PC-3 (cell line): ENCODE measurements around the gene TEX26. TPM values are rescaled to one million over a fixed set of nuclear protein-coding genes. Genes with fewer than 3 reads are reported as not detected.

Experiments used
- ATAC-seq: fragments of 200-7000 bp; cut with Tn5 transposase; 2 replicates; pipeline ENCODE4 v1.9.1; 2020; ENCODE audit warnings: mild to moderate bottlenecking, moderate library complexity
- BruUV-seq: library from RNA; stranded (reverse); fragments of 400-500 nt; replicated peaks from 2 replicates; lab custom pipeline; 2021; lab: Mats Ljungman, UMichigan
- CTCF ChIA-PET: fragments of 300-600 bp; sonication (Branson Sonifier 250); formaldehyde crosslinking; loops from one replicate; lab custom pipeline; 2022; ENCODE audit warnings: antibody characterized with exemption; lab: Charles Lee
- POLR2A ChIA-PET: fragments of 300-600 bp; sonication (Branson Sonifier 250); formaldehyde crosslinking; loops from one replicate; lab custom pipeline; 2022; ENCODE audit warnings: antibody characterized with exemption; ENCODE audit not compliant: unreplicated experiment; lab: Charles Lee
- DNase-seq: peaks from one replicate; pipeline ENCODE4 v3.0.0-alpha.2; 2015
- H2AFZ ChIP-seq: fragments of 300-600 bp; sonication (generic); 2 replicates; pipeline ENCODE4 v1.6.0; 2016; ENCODE audit warnings: antibody characterized with exemption, low read length
- H3F3A ChIP-seq: fragments of 300-600 bp; sonication (generic); one replicate; pipeline ENCODE4 v1.6.0; 2017; ENCODE audit warnings: antibody characterized with exemption, low read length, control low read depth, mild to moderate bottlenecking; ENCODE audit not compliant: unreplicated experiment
- H3K27ac ChIP-seq: fragments of 300-600 bp; sonication (generic); 2 replicates; pipeline ENCODE4 v1.5.1; 2016; ENCODE audit warnings: mild to moderate bottlenecking, low read length
- H3K27me3 ChIP-seq: fragments of 300-600 bp; sonication (generic); 2 replicates; pipeline ENCODE4 v1.6.1; 2016; ENCODE audit warnings: low read length, mixed read lengths
- H3K36me3 ChIP-seq: fragments of 300-600 bp; sonication (generic); 2 replicates; pipeline ENCODE4 v1.6.1; 2016; ENCODE audit warnings: low read depth, mixed run types, low read length, mixed read lengths
- H3K4me1 ChIP-seq: fragments of 300-600 bp; sonication (generic); 2 replicates; pipeline ENCODE4 v1.5.1; 2016; ENCODE audit warnings: low read length; ENCODE audit not compliant: insufficient read depth
- H3K4me2 ChIP-seq: fragments of 300-600 bp; sonication (generic); 2 replicates; pipeline ENCODE4 v1.6.0; 2016; ENCODE audit warnings: low read length
- H3K4me3 ChIP-seq: fragments of 300-600 bp; sonication (generic); 2 replicates; pipeline ENCODE4 v1.5.1; 2016; ENCODE audit warnings: mild to moderate bottlenecking, low read length, mixed read lengths
- H3K79me2 ChIP-seq: fragments of 300-600 bp; sonication (generic); 2 replicates; pipeline ENCODE4 v1.6.1; 2017; ENCODE audit warnings: low read length, mixed read lengths
- H3K9ac ChIP-seq: fragments of 300-600 bp; sonication (generic); 2 replicates; pipeline ENCODE4 v1.6.0; 2016; ENCODE audit warnings: mild to moderate bottlenecking, low read length
- H3K9me2 ChIP-seq: fragments of 300-600 bp; sonication (generic); replicated peaks from 2 replicates; pipeline ENCODE4 v1.6.1; 2016; ENCODE audit warnings: mixed run types, low read length, mixed read lengths
- H3K9me3 ChIP-seq: fragments of 300-600 bp; sonication (generic); 2 replicates; pipeline ENCODE4 v1.6.1; 2016; ENCODE audit warnings: low read length, mixed read lengths
- H4K20me1 ChIP-seq: fragments of 300-600 bp; sonication (generic); 2 replicates; pipeline ENCODE4 v1.6.1; 2016; ENCODE audit warnings: low read length, mixed read lengths
- CTCF ChIP-seq: fragments of 300-600 bp; sonication (generic); conservative IDR thresholded peaks from 2 replicates; pipeline ENCODE4 v1.5.1; 2017; ENCODE audit warnings: antibody characterized with exemption, low read depth, mild to moderate bottlenecking, low read length
- EZH2 ChIP-seq: fragments of 300-600 bp; sonication (generic); IDR thresholded peaks from one replicate; pipeline ENCODE4 v1.6.1; 2017; ENCODE audit warnings: antibody characterized with exemption, mild to moderate bottlenecking, low read length; ENCODE audit not compliant: unreplicated experiment
- EZH2phosphoT487 ChIP-seq: fragments of 300-600 bp; sonication (generic); IDR thresholded peaks from 2 replicates; pipeline ENCODE4 v1.6.1; 2018; ENCODE audit warnings: mild to moderate bottlenecking, antibody characterized with exemption, low read length, borderline replicate concordance
- intact Hi-C: fragments of 100-400 bp; cut with micrococcal nuclease; formaldehyde crosslinking; loops from 2 replicates; pipeline ENCODE4 v1.9.0; 2023
- total RNA-seq: library from RNA; depleted of rRNA; stranded (reverse); fragments of >200 nt; gene quantifications from 2 replicates; pipeline ENCODE4 v1.2.3, GENCODE V29; 2014

TEX26 gene
- total RNA-seq, 1 experiment from 2014 or later, result not detected

DNA sequence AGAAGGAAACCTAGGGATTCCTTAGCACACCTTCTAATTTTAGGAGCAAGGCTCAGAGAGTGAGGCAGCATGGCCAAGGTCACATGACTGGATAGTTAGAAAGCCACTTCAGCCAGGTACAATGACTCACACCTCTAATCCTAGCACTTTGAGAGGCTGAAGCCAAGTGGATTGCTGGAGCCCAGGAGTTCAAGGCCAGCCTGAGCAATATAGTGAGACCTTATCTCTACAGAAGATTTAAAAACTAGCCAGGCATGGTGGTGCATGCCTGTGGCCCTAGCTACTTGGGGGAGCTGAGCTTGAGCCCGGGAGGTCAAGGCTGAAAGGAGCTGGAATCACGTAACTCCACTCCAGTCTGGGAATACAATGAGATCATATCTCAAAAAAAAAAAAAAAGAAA, 69.2 kb downstream of the TEX26 start:
- intact Hi-C loops, result no loop called here
- H3K27ac ChIP-seq, result no peak overlapping the region

DNA sequence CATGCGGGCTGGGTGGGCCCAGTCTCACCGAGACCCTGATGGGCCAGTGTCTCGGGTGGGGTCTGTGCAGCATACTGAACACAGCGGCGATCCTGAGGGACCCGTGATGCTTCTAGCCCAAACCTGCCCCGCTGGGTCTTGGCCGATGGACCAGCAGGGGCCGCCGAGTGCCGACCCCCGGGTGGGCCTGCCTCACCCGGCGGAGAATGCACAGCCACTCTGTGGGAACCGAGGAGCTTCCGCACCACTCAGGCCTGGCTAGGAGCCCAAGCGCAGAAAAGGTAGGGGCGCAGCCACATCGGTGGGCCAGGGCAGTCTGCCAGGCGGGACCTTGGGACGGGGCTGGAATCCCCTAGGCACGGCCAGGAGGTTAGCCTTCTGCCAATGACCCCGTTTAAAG, 72.6 kb downstream of the TEX26 start:
- no peaks in the 10 kb centered on the region for H4K20me1 ChIP-seq
- TF ChIP-seq CTCF, result no peak
- no peak for TF ChIP-seq EZH2phosphoT487
- no peak for TF ChIP-seq EZH2
- H3F3A ChIP-seq, result no peaks in the 10 kb centered on the region
- H3K4me1 ChIP-seq, result no peaks in the 10 kb centered on the region
- H3K36me3 ChIP-seq, result no peaks in the 10 kb centered on the region
- ChIA-PET POLR2A (no interaction called here), CTCF (no interaction called here)
- H3K9me3 ChIP-seq, result no peaks in the 10 kb centered on the region
- no peaks in the 10 kb centered on the region for H3K79me2 ChIP-seq
- peaks cover 70% of the 10 kb centered on the region for H3K27me3 ChIP-seq
- H3K4me3 ChIP-seq, result no peak overlapping the region
- intact Hi-C loops, result no loop called here
- H3K9ac ChIP-seq, result no peak overlapping the region
- H3K9me2 ChIP-seq, result no peaks in the 10 kb centered on the region
- no peak overlapping the region for H2AFZ ChIP-seq
- no peak for DNase-seq
- BruUV-seq, result no TSS peak
- no peak overlapping the region for H3K4me2 ChIP-seq
- H3K27ac ChIP-seq, result no peak overlapping the region
- no peak for ATAC-seq

More for the DNA sequence above, 69.2 kb downstream of the TEX26 start:
- Histone ChIP-seq H2AFZ (no peak overlapping the region), H3K4me3 (no peak overlapping the region), H3K9ac (no peak overlapping the region), H3K4me2 (no peak overlapping the region), H3K79me2 (no peaks in the 10 kb centered on the region), H3K9me3 (no peaks in the 10 kb centered on the region), H3K27me3 (peaks cover 86% of the 10 kb centered on the region), H3K4me1 (no peaks in the 10 kb centered on the region), H4K20me1 (no peaks in the 10 kb centered on the region), H3K9me2 (no peaks in the 10 kb centered on the region), H3F3A (no peaks in the 10 kb centered on the region), H3K36me3 (no peaks in the 10 kb centered on the region)
- no TSS peak for BruUV-seq
- no peak for ATAC-seq
- no peak for DNase-seq
- POLR2A ChIA-PET, result no interaction called here
- TF ChIP-seq CTCF, result no peak
- no peak for TF ChIP-seq EZH2phosphoT487
- TF ChIP-seq EZH2, result no peak
- CTCF ChIA-PET, result interaction anchor here (0.6 kb wide), 1 partner anchor 445 kb away, joined by 5 read pairs; no protein-coding TSS in a partner anchor

DNA sequence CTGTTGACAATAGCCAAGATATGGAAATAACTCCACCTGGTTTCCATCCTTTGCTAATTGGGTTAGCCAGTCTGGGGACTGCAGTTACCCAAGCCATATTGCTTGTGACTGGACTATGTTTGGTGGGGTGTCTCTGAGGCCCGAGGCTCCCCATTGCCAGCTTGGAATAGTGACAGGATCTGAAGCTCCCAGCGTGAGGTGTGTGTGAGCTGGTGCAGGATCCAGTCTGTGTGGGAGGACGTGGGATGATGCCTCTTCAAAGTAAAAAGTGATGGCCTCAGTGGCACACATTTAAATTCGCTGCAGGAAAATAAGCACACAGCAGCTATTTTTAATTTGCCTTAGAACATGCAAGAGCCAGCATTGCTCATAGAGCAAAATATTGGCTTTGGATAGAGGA, 75.0 kb downstream of the TEX26 start:
- Histone ChIP-seq H3K9me3 (no peaks in the 10 kb centered on the region), H3K9me2 (no peaks in the 10 kb centered on the region), H3F3A (no peaks in the 10 kb centered on the region), H3K36me3 (no peaks in the 10 kb centered on the region), H3K4me3 (no peak overlapping the region), H3K27me3 (peaks cover 55% of the 10 kb centered on the region), H3K4me2 (no peak overlapping the region), H3K27ac (no peak overlapping the region), H3K4me1 (0 out of 2 replicates have a peak, but pooled peaks cover 3% of the 10 kb centered on the region), H3K9ac (no peak overlapping the region), H2AFZ (no peak overlapping the region), H3K79me2 (no peaks in the 10 kb centered on the region), H4K20me1 (no peaks in the 10 kb centered on the region)
- ATAC-seq (no peak), DNase-seq (no peak)
- no TSS peak for BruUV-seq
- CTCF ChIA-PET, result no interaction called here
- TF ChIP-seq CTCF, result no peak
- intact Hi-C loops, result no loop called here
- POLR2A ChIA-PET, result no interaction called here
